ENCODE data around the gene SLC6A18.

DNA sequence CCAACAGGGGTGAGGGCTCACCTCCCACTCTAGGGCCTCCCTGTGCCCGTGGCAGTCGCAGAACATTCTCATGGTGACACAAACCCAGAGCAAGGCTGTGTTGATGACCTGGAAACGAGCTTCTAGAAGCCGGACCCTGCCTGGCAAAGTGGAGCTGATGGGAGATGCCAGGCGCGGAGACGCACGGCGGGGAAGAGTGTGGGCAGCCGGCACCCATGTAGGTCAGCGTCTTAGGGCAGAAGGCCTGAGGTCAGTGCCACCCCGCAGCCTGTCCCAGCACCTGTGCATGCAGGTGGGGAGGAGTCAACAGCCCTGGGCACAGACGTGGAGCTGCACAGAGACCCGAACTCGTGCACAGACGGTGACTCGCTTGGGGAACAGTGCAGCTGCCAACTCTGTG is 5.4 kb downstream of the SLC6A18 start:
- TF ChIP-seq POLR2AphosphoS5 (IDR thresholded peaks at IDR 0.05; ENCODE audit: low read depth, low read length) (no peak), POLR2A (IDR thresholded peaks at IDR 0.05; ENCODE audit: low read depth, low read length) (no peak)
